ENCODE results near the gene PSMC2. TPM values are rescaled to one million over a fixed set of nuclear protein-coding genes. Genes with fewer than 3 reads are reported as not detected.

The PSMC2 gene
- total RNA-seq, 1 experiment from 2014 or later: 128 TPM

GRCh38 chr7:103343332-103343731 is 4.1 kb upstream of the PSMC2 start:
- Histone ChIP-seq H3K23ac (ENCODE audit: insufficient read length, low read depth, low read length) (no peak overlapping the region), H2AFZ (ENCODE audit: low read length) (no peak overlapping the region), H3K9ac (ENCODE audit: extremely low read depth, insufficient read length, low read length) (peak overlapping the region; percentile 96), H4K8ac (replicated peaks; ENCODE audit: insufficient read length, low read depth, low read length) (no peak overlapping the region), H4K20me1 (ENCODE audit: control insufficient read depth, insufficient read depth, insufficient read length) (no peaks in the 10 kb centered on the region), H3K27ac (ENCODE audit: insufficient read length, low read depth, low read length) (no peak overlapping the region), H2BK12ac (ENCODE audit: insufficient read length, low read depth, low read length) (no peak overlapping the region), H2BK5ac (ENCODE audit: insufficient read length, low read length) (no peak overlapping the region), H3K18ac (ENCODE audit: insufficient read length, low read depth, low read length) (no peak overlapping the region), H3K79me2 (ENCODE audit: insufficient read depth, low read length) (peaks cover 20% of the 10 kb centered on the region), H2BK15ac (ENCODE audit: low read depth, low read length) (no peak overlapping the region), H4K5ac (ENCODE audit: insufficient read length, low read depth, low read length) (no peak overlapping the region), H3K27me3 (ENCODE audit: insufficient read depth, low read length) (no peaks in the 10 kb centered on the region), H3K4ac (ENCODE audit: low read depth, low read length) (no peak overlapping the region), H3K4me1 (ENCODE audit: insufficient read depth, low read length) (no peaks in the 10 kb centered on the region), H3K56ac (ENCODE audit: insufficient read length, low read depth, low read length) (no peak overlapping the region), H4K91ac (ENCODE audit: insufficient read length, low read depth, low read length) (no peak overlapping the region), H3K9me3 (ENCODE audit: control insufficient read depth, low read depth, low read length) (no peaks in the 10 kb centered on the region), H3K79me1 (ENCODE audit: insufficient read depth, low read depth, low read length, poor library complexity, severe bottlenecking) (peaks cover 3% of the 10 kb centered on the region), H3K23me2 (ENCODE audit: insufficient read length, low read depth, low read length, poor library complexity, severe bottlenecking) (peaks cover 5% of the 10 kb centered on the region), H2AK5ac (ENCODE audit: insufficient read length, low read length) (no peak overlapping the region), H2BK20ac (ENCODE audit: low read depth, low read length, poor library complexity, severe bottlenecking) (no peak overlapping the region), H3T11ph (ENCODE audit: low read length) (no peak overlapping the region), H3K4me2 (ENCODE audit: insufficient read depth, insufficient read length, low read length) (peak overlapping the region; percentile 91), H2BK120ac (ENCODE audit: low read depth, low read length, poor library complexity, severe bottlenecking) (no peak overlapping the region), H3K14ac (ENCODE audit: insufficient read depth, low read length) (no peak overlapping the region)
- TF ChIP-seq, protein P1, sequence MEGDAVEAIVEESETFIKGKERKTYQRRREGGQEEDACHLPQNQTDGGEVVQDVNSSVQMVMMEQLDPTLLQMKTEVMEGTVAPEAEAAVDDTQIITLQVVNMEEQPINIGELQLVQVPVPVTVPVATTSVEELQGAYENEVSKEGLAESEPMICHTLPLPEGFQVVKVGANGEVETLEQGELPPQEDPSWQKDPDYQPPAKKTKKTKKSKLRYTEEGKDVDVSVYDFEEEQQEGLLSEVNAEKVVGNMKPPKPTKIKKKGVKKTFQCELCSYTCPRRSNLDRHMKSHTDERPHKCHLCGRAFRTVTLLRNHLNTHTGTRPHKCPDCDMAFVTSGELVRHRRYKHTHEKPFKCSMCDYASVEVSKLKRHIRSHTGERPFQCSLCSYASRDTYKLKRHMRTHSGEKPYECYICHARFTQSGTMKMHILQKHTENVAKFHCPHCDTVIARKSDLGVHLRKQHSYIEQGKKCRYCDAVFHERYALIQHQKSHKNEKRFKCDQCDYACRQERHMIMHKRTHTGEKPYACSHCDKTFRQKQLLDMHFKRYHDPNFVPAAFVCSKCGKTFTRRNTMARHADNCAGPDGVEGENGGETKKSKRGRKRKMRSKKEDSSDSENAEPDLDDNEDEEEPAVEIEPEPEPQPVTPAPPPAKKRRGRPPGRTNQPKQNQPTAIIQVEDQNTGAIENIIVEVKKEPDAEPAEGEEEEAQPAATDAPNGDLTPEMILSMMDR (conservative IDR thresholded peaks at IDR 0.05): no peak
- Mint-ChIP-seq H3K27ac (no peak overlapping the region), H3K27me3 (ENCODE audit: low read depth) (no peaks in the 10 kb centered on the region), H3K4me3 (peak overlapping the region; percentile 92 to 99), H3K36me3 (ENCODE audit: insufficient read depth in 1 of 3, low read depth in 3 of 3) (peaks cover 26 to 38% (median 34%) of the 10 kb centered on the region in 3 experiments), H3K9me3 (no peaks in the 10 kb centered on the region; a peak in 1 of 5 replicates), H3K4me1 (peaks cover 4 to 8% of the 10 kb centered on the region in 2 experiments)
- DNase-seq: no peak
